ENCODE measurements around the gene SMCHD1.

- TF ChIP-seq CTCF (IDR thresholded peaks at IDR 0.05) = no peak
- TF ChIP-seq POLR2A (IDR thresholded peaks at IDR 0.05) = no peak
Observed at GRCh38 chr18:2850816-2851215, 195.3 kb downstream of the SMCHD1 start.
